SKM-1 treated with dmso at 0.1 percent for 144 hours (cell line): ENCODE data around the gene FSTL4.
A peak's percentile ranks its signal among the peaks of the same experiment; 100 is the strongest.

ENCODE experiments used
- DNase-seq: peaks from one replicate; lab custom pipeline; 2025; ENCODE audit not compliant: unreplicated experiment; lab: John Stamatoyannopoulos, UW

The FSTL4 gene

DNA sequence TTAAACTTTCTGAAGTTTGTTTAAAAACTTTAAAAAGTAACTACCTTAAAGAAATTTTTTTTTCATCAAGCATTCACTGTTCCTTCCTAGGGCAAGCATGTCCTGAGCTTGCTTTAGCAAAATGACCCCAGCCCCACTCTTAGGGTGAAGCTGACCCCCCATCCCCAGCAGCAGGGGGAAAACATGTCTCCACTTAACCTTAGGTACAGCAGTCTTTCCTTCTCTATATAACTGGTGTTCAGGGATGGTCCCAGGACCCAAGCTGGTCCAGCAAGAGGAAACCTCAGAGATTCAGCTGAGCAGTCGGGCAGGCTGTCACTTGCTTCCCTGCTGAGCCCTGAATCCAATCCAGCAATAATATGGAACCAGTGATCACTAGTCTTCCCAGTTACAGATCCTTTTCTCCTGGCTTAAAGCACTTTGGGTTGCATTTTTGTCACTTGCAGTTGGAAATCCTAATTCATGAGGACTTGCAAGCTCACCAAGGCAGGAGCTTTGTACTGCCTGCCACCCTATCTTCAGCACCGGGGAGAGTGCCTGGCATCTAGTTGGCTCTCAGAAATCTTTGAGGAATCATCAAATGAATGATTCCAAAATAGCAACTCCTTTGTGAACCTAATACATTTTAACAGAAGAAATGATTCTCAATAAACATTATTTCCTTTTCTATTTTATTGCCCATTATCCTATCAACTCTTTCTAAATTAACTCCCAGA lies 91.2 kb downstream of the FSTL4 start:
- no peak for DNase-seq

DNA sequence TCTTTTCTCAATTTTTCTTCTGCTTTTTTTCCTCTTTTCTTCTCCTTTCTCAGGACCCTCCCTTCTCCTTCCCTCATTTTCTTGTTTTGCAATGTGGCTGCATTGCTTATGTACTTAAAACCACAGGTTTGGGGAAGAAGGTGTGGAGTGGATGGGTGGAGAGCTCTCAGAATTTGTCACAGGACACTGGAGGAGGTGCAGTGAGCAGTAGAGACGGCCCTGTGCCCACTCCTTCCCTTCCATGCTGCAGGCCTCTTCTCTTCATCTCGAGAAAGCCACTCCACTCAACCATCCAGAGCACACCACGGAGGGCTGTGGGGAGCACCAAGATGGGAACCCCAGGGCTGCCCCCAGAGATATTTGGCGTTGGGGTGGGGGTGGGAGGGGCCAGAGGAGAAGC lies 92.3 kb downstream of the FSTL4 start:
- DNase-seq, result peak; percentile 8

DNA sequence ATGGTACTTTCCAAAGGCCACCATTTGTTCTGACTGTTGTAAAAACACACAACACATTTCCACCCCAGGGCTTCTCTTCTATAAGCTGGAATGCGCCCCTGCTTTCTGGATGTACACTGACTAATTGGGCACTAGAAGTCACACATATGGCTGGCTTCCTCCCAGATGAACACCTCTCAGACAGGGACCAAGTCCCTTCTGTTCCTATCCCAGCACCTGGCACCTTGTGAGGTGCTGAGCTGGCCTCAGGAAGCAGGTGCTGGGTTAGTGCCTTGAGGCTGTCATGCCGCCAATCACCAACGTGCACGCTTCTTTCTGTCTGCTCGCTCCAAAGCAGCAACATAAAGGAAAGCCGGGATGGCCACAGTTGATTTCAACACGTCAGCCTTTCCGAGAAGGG lies 93.2 kb downstream of the FSTL4 start:
- no peak for DNase-seq

DNA sequence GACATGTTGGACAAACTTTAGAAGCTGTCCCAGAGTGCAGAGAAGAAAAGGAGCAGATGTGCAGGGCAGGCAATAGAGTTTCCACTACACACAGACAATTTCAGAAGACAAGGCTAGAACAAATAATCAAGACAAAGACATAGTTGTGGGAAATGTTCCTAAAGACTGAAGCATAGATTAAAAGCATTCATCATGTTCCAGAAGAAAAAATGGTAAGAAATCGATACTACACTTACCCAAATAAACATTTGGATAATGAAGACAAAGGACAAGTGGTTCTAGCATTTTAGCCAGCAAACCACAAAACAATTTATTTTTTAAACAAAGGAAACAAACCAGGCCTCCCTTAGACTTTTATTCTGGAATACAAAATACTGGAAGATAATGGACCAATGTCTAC lies 97.9 kb downstream of the FSTL4 start:
- no peak for DNase-seq

DNA sequence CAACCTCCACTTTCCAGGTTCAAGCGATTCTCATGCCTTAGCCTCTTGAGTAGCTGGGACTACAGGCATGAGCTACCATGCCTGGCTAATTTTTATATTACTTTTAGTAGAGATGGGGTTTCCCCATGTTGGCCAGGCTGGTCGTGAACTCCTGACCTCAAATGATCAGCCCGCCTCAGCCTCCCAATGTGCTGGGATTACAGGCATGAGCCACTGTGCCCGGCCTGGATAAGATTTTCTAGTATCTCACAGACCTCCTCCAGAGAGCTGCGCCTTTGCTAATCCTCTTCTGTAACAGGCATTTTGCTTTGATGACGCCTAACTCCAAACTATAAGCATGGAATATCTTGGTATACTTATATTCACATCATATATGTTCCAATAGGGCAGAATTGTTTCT lies 99.4 kb downstream of the FSTL4 start:
- DNase-seq, result no peak

DNA sequence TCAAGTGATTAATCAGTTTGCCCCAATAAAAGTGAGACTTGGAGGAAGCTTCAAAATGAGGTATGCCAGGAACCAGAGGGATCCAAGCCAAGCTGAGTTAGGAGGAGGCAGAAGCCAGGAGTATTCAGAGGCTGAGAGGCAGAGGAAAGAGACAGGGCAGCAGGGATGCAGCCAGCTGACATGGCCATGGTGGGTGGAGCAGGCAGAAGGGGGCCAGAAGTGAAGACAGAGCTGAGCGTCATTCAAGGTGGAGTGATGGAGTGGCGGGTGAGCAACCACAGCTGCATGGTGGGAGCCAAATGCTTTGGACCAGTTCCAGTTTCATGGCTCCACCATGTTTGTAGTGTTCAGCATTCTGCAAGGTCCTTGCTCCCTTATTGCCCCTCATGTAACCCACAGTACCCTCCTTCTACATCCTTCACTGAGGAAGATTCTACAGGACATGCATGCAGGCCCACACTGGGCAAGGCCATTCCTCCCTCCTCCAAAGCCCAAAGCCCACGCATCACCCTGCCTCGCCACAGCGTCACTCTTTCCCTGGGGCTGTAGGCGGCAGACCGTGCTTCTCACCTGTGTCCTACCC lies 100.6 kb downstream of the FSTL4 start:
- DNase-seq, result no peak

DNA sequence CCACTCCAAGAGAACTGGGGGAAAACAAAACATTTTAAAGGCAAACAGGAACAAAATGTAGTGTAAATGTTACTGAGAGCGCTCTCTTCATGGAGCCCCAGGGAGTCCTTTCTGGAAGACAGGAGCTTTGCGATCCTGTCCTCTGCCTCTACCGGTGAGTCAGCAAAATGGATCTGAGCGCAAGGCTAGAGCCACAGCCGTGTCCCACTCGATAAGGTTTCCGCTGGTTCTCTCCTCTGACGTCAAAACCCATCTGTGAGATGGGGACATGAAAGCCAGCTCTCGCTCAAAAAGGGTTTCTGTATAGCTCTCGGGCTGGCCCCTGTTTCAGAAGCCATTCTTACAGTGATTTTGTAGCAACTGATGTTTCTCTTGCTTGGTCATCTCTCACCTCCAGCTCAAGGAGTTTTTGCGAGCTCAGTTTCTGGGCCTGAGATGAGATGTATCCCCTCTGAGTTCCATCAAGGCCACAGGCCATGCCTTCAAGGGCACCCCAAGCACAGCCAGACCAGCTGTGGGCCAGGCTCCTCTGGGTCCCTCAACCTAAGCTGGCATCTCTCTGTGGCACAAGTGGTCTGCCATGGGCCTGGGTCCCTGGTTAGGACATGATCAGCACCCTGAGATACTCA lies 101.6 kb downstream of the FSTL4 start:
- DNase-seq, result no peak

DNA sequence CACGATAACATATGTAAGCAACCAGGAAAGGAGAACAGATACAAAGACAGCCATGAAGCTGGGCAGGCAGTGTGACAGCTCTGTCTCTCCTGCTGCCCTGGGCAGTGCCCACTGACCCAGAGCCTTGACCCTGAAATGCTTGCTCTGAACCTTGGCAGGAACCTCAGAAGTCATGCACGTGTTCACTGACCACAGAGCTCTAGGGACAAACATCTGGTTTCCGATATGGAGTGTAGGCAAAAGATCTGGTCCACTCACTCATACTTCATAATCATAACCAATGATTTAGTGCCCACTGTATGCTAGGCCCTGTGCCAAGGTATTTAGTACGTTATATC lies 102.6 kb downstream of the FSTL4 start:
- DNase-seq, result no peak

DNA sequence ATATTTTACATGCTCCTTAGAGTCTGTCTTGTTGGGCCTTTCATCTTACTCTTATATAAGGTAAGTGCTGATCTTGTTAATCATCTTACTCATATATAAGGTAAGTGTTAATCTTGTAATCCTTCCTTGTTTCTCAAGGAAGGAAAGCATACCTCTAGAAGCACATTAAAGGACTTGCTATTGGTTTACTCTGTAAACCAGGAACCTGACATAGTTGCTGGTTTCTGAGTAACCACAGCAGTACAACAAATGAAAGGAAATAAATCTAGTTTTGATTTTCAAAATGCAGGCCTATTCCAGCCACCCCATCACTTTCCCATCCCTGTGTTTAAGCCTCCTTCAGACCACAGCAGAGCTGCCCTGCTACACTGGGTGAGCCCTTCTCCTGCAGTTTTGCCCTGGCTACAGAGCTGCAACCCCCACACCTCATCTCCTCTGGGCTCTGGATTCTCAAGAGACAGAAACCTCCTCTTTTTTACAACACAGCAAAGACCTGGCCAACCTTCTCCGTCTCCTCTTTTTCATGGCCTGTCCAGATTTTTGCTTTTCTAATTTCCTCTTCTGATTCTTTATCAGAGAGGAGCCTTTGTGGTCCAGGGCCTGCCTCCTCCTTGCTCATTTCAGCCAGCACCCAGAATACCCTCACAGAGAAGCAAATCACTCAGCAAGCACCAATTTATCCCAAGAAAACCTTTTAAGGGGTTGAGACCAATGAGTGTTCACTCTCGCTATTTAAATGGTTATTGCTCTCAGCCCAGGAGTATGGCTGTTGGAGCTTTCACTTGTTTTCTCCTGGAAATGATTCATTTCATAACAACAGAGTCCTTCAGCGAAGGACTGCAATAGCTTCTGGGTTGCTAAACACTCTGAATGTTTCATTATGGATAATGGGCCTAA lies 103.2 kb downstream of the FSTL4 start:
- DNase-seq, result no peak

DNA sequence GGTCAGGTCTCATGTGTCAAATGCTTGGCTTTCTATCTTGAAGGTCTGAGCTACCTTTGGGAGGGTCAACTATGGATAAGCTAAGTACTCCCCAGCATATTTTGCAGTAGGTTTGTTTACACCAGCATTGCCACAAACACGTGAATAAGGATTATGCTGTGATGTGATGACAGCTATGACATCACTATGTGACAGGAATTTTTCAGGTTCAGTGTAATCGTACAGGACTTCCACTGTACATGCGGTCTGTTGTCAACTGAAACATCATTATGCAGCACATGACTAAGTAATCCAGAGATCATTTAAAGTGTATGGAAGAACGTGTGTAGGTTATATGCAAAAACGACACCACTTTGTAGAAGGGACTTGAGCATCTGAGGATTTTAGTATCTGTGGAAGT lies 104.0 kb downstream of the FSTL4 start:
- DNase-seq, result no peak

DNA sequence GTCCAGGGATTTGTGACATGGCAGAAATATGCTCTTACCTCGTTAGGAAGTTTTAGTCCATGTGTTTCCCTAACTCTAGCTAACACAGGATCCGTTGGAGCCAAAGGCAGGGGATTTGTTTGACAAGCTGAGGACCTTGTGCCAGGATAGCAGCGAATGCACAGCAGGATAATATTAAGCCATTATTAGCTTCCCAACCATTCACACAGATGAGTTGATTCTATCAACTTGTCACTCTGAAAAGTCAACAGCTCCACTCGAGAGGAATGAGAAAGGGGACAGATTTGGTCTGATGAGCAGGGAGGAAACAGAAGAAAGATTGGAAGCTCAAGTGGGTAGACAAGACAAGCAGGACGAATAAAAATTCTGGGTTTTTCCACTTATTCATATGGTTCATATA lies 106.2 kb downstream of the FSTL4 start:
- no peak for DNase-seq

DNA sequence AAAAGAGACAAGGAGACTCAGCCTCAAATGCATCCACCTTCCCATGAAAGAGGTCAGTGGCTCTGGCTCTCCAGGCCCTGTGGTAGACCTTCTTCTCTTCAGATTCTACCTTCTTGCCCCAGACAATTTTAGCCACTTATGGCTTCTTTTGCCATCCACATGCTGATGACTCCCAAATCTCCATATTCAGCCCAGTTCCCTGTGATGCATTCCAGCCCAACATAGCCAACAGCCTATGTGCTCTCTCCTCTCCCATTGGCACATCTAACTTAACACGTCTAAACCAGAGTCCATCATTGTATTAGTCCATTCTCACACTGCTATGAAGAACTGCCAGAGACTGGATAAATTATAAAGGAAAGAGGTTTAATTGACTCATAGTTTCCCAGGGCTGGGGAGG lies 108.8 kb downstream of the FSTL4 start:
- DNase-seq, result no peak

DNA sequence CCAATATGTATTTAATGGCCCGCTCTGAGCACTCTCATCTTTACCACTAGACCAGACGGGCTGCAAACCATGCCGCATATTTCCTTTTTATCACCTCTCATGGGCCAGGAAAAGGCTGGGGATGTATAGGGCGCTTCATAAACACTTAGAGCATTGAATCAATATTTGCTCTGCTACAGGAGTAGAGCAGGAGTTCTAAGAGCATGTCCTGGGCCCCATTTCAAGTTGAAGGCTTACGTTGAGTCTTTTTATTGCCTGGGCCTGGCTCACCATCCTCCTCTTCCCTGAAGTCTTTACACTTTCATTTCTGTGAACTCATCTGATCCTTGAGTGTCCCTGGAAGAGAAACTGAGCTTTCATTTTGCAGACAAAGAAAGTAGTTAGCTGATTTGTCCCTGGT lies 112.4 kb downstream of the FSTL4 start:
- DNase-seq, result no peak

DNA sequence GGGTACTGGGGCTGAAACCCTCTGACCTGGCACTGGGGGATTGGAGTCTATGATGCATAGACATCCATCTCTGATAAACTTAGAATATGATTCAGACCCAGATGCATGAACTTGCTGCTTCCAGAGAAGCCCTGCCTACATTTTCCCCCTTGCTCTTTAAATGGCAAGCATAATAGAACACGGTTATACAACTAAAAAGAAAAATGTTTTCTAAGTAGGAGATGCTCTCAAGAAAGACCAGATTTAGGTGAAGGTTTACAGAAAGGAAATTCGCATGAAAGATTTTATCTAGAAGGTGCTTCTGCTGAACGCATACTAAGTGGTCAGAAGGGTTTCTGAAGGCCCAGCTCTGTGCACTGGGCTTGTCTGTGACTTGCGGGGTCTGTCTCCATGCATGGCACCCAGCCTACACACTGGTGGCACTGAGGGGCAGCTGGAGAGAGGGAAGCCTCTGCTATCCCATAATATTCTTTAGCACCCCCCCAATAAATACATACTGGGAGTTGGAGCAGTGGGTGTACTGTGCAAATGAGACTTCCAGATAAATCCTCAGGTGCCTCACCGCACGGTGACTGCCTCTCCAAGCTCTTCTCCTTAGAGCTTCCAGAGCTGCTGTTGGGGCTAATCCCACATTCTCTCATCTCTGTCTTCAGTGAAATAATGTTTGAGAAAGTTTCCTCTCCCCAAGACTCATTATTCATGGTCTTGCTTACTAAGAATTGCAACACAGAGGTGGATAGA lies 114.6 kb downstream of the FSTL4 start:
- DNase-seq, result no peak

DNA sequence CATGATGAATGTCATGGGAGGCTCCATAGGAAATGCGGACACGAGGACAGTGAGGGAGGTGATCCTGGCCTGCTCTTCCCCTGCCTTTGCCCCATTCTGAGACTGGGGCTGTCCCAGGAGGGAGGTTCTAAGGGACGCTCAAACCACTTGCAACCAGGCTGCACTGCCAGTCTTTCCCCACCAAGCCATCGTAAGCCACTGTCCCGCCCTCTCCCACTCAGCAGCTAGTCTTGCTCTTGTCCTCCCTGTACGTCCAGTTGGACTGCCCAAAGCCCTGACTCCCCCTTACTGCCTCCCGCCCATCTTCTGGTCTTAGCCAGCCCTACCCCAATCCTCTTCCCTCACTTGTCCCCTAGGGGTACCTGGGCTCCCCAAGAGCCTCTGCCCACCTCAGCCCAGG lies 115.7 kb downstream of the FSTL4 start:
- DNase-seq, result no peak

DNA sequence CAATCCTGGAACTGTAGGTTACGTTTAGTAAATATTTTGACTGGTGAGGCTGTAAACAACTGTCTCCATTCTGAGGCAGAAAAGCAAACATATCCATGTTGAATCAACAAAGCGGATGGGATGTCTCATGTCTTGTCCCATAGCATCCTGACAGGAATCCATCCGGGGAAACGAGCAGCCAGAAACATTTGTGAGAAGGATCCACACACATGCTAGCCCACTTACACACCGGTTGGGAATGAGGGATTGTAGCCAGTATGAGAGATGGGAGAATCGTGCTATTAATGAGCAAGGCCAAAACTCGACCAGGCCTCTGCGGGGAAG lies 117.5 kb downstream of the FSTL4 start:
- no peak for DNase-seq

DNA sequence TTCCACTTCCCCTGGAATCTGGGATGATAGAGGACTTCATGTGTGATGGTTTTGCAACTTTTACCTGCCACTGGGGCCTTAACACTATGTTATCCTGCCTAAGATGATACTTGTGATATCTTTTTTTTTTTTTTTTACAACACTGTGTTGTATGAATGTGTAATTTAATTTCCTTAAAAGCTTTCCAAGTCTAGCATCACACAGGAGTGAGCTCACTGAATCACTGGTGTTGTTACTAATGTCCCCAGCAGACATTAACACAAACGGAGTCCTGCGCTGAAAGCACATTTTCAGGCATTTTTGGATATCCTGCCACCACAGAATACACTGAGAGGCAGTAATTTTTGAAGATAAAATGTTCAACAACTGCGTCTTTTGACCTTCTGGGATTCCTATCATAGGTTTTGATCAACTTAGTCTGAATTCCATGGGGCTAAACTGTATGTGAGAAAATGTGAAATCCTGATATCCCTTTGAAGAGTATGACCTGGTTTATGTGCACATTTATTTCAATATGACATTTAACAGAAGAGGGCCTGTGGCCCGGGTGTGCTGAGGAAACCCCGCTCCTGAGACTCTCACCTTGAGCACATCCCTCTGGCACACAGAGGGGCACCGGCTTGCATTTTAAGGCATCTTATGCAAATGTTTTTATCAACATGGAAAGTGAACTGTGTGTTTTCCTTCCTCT lies 118.0 kb downstream of the FSTL4 start:
- DNase-seq, result no peak

DNA sequence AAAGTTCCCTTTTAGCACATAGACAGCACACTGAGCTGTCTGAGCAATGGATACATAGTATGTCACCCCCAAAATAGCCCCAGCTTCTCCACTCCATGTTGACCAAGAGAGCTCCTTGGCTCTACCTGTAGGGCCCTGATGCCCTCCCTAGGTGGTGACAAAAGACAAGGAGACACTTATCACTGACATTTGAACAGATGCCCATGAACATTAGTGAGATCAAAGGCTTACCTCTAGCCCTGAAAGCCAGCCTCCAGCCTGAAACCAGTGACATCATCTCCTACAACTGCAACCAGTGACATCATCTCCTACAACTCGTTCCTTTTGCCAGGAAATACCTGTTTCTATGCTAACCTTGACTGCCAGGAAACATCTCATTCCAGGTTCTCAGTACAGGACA lies 122.7 kb downstream of the FSTL4 start:
- DNase-seq, result no peak

DNA sequence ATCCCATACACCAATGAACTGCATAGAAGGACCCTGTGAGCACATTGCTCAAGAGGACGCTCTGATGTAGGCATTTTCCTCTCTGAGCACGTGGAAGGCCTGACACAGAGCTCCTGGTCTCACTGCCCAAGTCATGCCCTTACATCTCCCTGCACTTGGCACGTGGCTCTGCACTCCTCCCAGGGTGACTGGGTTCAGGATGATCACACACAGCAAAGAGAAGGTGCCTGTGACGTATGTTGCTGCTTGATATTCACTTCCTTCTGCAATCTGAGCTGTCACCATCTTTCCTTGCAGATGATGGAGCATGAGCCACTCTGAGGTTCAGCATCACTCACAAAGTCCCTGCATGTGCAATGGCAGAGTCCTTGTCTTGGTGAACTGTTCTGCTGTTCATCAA lies 125.2 kb downstream of the FSTL4 start:
- DNase-seq, result no peak

DNA sequence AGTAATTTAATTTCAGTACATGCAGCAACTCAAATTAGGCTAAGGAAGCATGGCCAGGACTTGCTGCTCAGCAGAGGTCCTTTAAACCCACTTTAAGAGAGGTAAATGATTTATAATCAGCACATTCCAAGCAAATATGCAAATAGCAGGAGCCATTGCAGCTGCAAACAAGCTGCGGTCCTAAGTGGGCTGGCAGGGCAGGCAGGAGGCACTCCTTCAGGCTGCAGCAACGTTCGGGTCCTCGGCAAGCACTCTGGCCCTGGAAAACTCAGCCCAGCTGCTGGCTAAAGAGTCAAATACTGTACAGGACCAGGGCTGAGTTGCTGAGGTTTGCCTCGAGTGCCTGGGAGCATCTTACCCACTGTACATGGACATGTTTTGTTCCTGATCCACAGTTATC lies 126.9 kb downstream of the FSTL4 start:
- DNase-seq, result no peak
